ENCODE results near the gene UBXN4. TPM values are rescaled to one million over a fixed set of nuclear protein-coding genes. Genes with fewer than 3 reads are reported as not detected.

The UBXN4 gene
- total RNA-seq, 1 donor from 2014 or later, result 36.6 TPM

DNA sequence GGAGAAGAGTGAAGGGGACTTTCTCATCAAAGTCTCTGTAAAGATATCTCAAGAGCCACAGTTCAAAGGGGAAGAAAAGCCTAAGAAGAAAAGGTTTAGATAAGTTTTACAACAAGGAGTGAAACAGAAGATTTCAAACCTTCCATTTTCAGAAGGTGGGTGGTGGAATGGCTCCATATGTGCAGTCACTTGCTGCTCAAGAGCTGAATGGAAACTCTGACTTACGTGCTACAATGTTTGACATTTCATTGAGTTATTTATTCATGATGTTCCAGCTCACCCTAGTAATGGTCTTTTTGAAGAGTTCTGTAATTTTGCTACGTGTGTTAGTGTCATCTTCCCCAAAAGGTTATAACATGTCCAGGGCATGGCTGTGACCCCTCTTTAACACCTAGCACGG is 73.6 kb downstream of the UBXN4 start:
- TF ChIP-seq, protein P1, sequence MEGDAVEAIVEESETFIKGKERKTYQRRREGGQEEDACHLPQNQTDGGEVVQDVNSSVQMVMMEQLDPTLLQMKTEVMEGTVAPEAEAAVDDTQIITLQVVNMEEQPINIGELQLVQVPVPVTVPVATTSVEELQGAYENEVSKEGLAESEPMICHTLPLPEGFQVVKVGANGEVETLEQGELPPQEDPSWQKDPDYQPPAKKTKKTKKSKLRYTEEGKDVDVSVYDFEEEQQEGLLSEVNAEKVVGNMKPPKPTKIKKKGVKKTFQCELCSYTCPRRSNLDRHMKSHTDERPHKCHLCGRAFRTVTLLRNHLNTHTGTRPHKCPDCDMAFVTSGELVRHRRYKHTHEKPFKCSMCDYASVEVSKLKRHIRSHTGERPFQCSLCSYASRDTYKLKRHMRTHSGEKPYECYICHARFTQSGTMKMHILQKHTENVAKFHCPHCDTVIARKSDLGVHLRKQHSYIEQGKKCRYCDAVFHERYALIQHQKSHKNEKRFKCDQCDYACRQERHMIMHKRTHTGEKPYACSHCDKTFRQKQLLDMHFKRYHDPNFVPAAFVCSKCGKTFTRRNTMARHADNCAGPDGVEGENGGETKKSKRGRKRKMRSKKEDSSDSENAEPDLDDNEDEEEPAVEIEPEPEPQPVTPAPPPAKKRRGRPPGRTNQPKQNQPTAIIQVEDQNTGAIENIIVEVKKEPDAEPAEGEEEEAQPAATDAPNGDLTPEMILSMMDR (IDR thresholded peaks at IDR 0.05; ENCODE audit: insufficient read depth, low read length, severe bottlenecking), result no peak
- Histone ChIP-seq H3K4me3 (ENCODE audit: low read depth, low read length) (no peak overlapping the region), H3K36me3 (ENCODE audit: control insufficient read depth, insufficient read depth, low read length) (no peaks in the 10 kb centered on the region), H3K27me3 (ENCODE audit: control insufficient read depth, insufficient read depth, low read length) (no peaks in the 10 kb centered on the region)
- no peak for DNase-seq (ENCODE audit: low read depth)
- no peak for FAIRE-seq

DNA sequence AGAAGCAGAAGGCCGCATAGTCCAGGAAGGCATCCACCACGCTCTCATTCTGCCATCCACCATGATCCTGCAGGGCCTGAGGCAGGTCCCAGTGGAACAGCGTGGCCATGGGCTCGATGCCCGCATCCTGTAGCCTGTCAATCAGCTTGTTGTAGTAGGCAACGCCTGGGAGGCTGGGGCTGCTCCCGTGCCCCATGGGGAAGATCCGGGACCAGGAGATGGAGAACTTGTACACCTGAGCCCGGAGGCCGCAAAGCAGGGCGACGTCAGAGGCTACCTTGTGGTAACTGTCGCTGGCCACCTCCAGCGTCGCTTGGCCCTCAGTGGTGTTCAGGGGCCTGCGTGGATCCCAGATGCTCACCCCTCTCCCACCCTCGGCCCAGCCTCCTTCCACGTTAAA is 75.8 kb downstream of the UBXN4 start:
- FAIRE-seq (no peak), DNase-seq (ENCODE audit: low read depth) (no peak)
- H3K36me3 ChIP-seq (ENCODE audit: control insufficient read depth, insufficient read depth, low read length), result no peaks in the 10 kb centered on the region
- H3K4me3 ChIP-seq (ENCODE audit: low read depth, low read length), result no peak overlapping the region
- H3K27me3 ChIP-seq (ENCODE audit: control insufficient read depth, insufficient read depth, low read length), result no peaks in the 10 kb centered on the region
- TF ChIP-seq, protein P1 (IDR thresholded peaks at IDR 0.05; ENCODE audit: insufficient read depth, low read length, severe bottlenecking), result no peak

DNA sequence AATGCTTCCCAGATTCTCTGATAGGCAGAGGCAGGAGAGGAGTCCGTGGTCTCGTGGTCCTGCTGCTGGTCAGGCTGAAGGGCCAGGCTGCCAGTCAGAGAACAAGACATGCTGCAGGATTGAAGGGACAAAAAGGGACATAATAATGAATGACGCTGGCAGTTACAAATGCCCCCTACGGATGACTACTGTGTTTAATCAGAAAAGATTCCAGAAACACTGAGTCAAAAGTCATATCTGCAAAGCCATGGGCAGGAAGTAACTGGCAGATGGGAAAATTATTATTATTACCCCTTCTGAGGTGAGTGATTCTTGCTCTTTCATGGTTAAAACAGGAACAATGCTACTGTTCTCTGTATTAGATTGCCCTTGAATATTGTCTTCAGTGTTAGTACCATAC is 76.3 kb downstream of the UBXN4 start:
- DNase-seq (ENCODE audit: low read depth) (no peak), FAIRE-seq (no peak)
- H3K27me3 ChIP-seq (ENCODE audit: control insufficient read depth, insufficient read depth, low read length), result no peaks in the 10 kb centered on the region
- H3K4me3 ChIP-seq (ENCODE audit: low read depth, low read length), result no peak overlapping the region
- H3K36me3 ChIP-seq (ENCODE audit: control insufficient read depth, insufficient read depth, low read length), result no peaks in the 10 kb centered on the region
- TF ChIP-seq, protein P1 (IDR thresholded peaks at IDR 0.05; ENCODE audit: insufficient read depth, low read length, severe bottlenecking), result no peak

DNA sequence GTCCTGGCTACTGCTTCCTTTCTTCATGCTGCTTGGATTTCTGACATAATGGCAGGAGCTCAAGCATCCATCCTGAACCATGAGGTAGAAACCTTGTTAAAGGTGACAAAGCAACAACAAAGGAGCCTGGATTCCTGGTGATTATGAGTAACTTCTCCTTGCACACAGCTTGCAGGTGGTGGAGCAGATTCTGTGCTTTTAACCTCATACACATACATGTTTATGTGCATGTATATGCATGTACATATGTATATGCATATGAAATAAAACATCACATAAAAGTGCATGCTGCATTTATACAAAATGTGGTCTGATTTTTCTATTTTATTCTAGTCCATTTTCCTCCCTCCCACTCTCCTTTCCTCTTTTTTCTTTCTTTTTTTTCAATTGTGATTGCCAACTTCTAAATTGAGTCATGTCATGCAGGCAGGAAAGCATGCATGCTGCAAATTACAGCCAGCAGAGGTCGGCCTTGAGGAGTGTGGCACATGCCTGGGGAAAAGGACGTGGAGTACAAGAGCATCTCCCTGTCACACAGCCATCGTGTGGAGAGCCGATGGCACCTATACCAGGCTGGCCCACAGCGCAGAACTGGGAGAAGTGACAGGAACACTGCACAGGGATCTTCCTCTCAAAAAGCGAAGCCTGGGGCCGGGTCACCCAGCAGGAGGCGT is 77.4 kb downstream of the UBXN4 start:
- FAIRE-seq, result no peak
- DNase-seq (ENCODE audit: low read depth), result peak; percentile 29
- TF ChIP-seq, protein P1 (IDR thresholded peaks at IDR 0.05; ENCODE audit: insufficient read depth, low read length, severe bottlenecking), result peak; percentile 47
- Histone ChIP-seq H3K36me3 (ENCODE audit: control insufficient read depth, insufficient read depth, low read length) (no peaks in the 10 kb centered on the region), H3K4me3 (ENCODE audit: low read depth, low read length) (no peak overlapping the region), H3K27me3 (ENCODE audit: control insufficient read depth, insufficient read depth, low read length) (no peaks in the 10 kb centered on the region)

DNA sequence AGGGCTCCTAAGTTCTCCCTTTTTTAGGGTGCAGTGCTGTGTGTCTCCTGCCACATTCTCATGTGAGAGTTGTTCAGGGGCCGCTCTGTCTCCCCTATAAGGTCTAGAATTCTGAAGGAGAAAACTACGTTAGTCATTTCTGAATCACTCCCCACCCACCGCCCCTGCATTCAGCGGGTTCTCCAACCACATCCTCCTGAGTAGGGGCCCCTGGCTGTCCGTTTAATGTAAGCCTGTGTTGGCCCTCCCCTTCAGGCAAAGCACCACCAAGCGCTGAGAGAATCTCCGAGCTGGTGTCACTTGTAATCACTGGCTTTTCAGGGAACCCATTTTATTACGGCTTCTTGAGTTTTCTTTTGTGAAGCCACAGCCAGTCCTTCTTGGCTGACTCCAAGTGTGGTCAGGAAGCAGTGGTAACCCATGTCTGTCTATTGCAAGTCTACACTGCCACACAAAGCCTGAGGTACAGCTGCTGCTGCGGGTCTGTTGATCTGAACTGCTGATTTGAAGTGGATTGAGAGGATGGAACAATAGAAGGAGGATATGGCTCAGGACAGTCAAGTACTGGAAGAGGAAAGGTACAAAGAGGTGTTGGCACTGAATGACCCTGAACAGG is 78.5 kb downstream of the UBXN4 start:
- no peak overlapping the region for H3K4me3 ChIP-seq (ENCODE audit: low read depth, low read length)
- H3K36me3 ChIP-seq (ENCODE audit: control insufficient read depth, insufficient read depth, low read length), result no peaks in the 10 kb centered on the region
- FAIRE-seq, result no peak
- DNase-seq (ENCODE audit: low read depth), result no peak
- TF ChIP-seq, protein P1 (IDR thresholded peaks at IDR 0.05; ENCODE audit: insufficient read depth, low read length, severe bottlenecking), result no peak
- no peaks in the 10 kb centered on the region for H3K27me3 ChIP-seq (ENCODE audit: control insufficient read depth, insufficient read depth, low read length)
